Measurements from ENCODE around the gene PRKG1. TPM values are rescaled to one million over a fixed set of nuclear protein-coding genes. Genes with fewer than 3 reads are reported as not detected.

The PRKG1 gene
- total RNA-seq, 4 donors from 2014 or later = 0.63 to 4.3 (median 2.1) TPM

GRCh38 chr10:51897560-51897959 is 823.3 kb downstream of the PRKG1 start:
- H3K4me3 ChIP-seq (ENCODE audit: low read depth, poor library complexity, severe bottlenecking) = no peak overlapping the region
- intact Hi-C loops (cut with DNase I; ENCODE audit: low total_unique reads) = no loop called here
- no peak for DNase-seq (ENCODE audit: low spot score in 2 of 2)
- no peak for TF ChIP-seq POLR2A (IDR thresholded peaks at IDR 0.05)
- TF ChIP-seq CTCF (IDR thresholded peaks at IDR 0.05) = no peak
- WGBS, 2 donors = 73 to 79% methylated on average over 1 of the region's 1 CpG

- no peak for TF ChIP-seq CTCF (IDR thresholded peaks at IDR 0.05)
- no peak for TF ChIP-seq POLR2A (IDR thresholded peaks at IDR 0.05)
- intact Hi-C loops (cut with DNase I; ENCODE audit: low total_unique reads) = no loop called here
- DNase-seq (ENCODE audit: low spot score in 2 of 2) = no peak
- 98 to 100% methylated on average over 1 of the region's 1 CpG for WGBS, 2 donors
- H3K4me3 ChIP-seq (ENCODE audit: low read depth, poor library complexity, severe bottlenecking) = no peak overlapping the region
Measured at GRCh38 chr10:51900180-51900579, 825.9 kb downstream of the PRKG1 start.

GRCh38 chr10:51903675-51904074 is 829.4 kb downstream of the PRKG1 start:
- no peak for TF ChIP-seq POLR2A (IDR thresholded peaks at IDR 0.05)
- TF ChIP-seq CTCF (IDR thresholded peaks at IDR 0.05) = no peak
- intact Hi-C loops (cut with DNase I; ENCODE audit: low total_unique reads) = no loop called here
- H3K4me3 ChIP-seq (ENCODE audit: low read depth, poor library complexity, severe bottlenecking) = no peak overlapping the region
- no peak for DNase-seq (ENCODE audit: low spot score in 2 of 2)
- WGBS, 2 donors = 76 to 97% methylated on average over 1 of the region's 1 CpG

GRCh38 chr10:51905032-51905431 is 830.7 kb downstream of the PRKG1 start:
- no peak overlapping the region for H3K4me3 ChIP-seq (ENCODE audit: low read depth, poor library complexity, severe bottlenecking)
- TF ChIP-seq POLR2A (IDR thresholded peaks at IDR 0.05) = no peak
- TF ChIP-seq CTCF (IDR thresholded peaks at IDR 0.05) = no peak
- intact Hi-C loops (cut with DNase I; ENCODE audit: low total_unique reads) = no loop called here
- no peak for DNase-seq (ENCODE audit: low spot score in 2 of 2)

- DNase-seq (ENCODE audit: low spot score in 2 of 2) = no peak
- no peak overlapping the region for H3K4me3 ChIP-seq (ENCODE audit: low read depth, poor library complexity, severe bottlenecking)
- intact Hi-C loops (cut with DNase I; ENCODE audit: low total_unique reads) = no loop called here
- WGBS, 2 donors = 48 to 64% methylated on average over 2 of the region's 2 CpGs
- no peak for TF ChIP-seq CTCF (IDR thresholded peaks at IDR 0.05)
- TF ChIP-seq POLR2A (IDR thresholded peaks at IDR 0.05) = no peak
Measured at GRCh38 chr10:51907361-51907760, 833.1 kb downstream of the PRKG1 start.

GRCh38 chr10:51910189-51910588 is 835.9 kb downstream of the PRKG1 start:
- no peak for TF ChIP-seq CTCF (IDR thresholded peaks at IDR 0.05)
- TF ChIP-seq POLR2A (IDR thresholded peaks at IDR 0.05) = no peak
- intact Hi-C loops (cut with DNase I; ENCODE audit: low total_unique reads) = no loop called here
- DNase-seq (ENCODE audit: low spot score in 2 of 2) = no peak
- H3K4me3 ChIP-seq (ENCODE audit: low read depth, poor library complexity, severe bottlenecking) = no peak overlapping the region
